Esophagus muscularis mucosa (tissue), 4 donors: ENCODE data around the gene ROBO1. TPM values are rescaled to one million over a fixed set of nuclear protein-coding genes. Genes with fewer than 3 reads are reported as not detected.

ENCODE experiments used
- DNase-seq: peaks from one replicate; pipeline ENCODE4 v3.0.0-alpha.2; 2017; ENCODE audit errors: extremely low spot score
- H3K27ac ChIP-seq, 4 donors: fragments of 200-600 bp; sonication (generic); replicated peaks in 1 of 4; 1 replicate in 3 of 4; 2 replicates in 1 of 4; pipeline ENCODE4 v1.5.1; 2016 to 2019; ENCODE audit warnings: mild to moderate bottlenecking in 1 of 4
- H3K27me3 ChIP-seq, 4 donors: fragments of 200-600 bp; sonication (generic); one replicate each; pipeline versions ENCODE4 v1.5.1 to v1.6.0; 2016 to 2019
- H3K36me3 ChIP-seq, 4 donors: fragments of 200-600 bp; sonication (generic); one replicate each; pipeline ENCODE4 v1.5.1; 2016 to 2019
- H3K4me1 ChIP-seq, 4 donors: fragments of 200-600 bp; sonication (generic); one replicate each; pipeline ENCODE4 v1.5.1; 2016 to 2019
- H3K4me3 ChIP-seq, 4 donors: fragments of 200-600 bp; sonication (generic); 1 replicate in 2 of 4; 2 replicates in 2 of 4; pipeline ENCODE4 v1.5.1; 2016 to 2019; ENCODE audit warnings: mild to moderate bottlenecking in 4 of 4, moderate library complexity in 1 of 4
- H3K9me3 ChIP-seq, 4 donors: fragments of 200-600 bp; sonication (generic); 1 replicate in 3 of 4; 2 replicates in 1 of 4; pipeline ENCODE4 v1.5.1; 2016 to 2019
- EP300 ChIP-seq: sonication (generic); formaldehyde crosslinking; IDR thresholded peaks from one replicate; pipeline ENCODE4 v1.6.1; 2017; ENCODE audit warnings: antibody characterized with exemption
- POLR2A ChIP-seq: fragments of 450-650 bp; IDR thresholded peaks from one replicate; pipeline ENCODE4 v1.6.1; 2017; ENCODE audit warnings: antibody characterized with exemption, moderate library complexity, mild to moderate bottlenecking, low read depth
- POLR2AphosphoS5 ChIP-seq, 2 donors: sonication (generic); formaldehyde crosslinking; IDR thresholded peaks; one replicate each; pipeline ENCODE4 v1.6.1; 2017; ENCODE audit warnings: antibody characterized with exemption in 2 of 2
- WGBS: methylation state at CpG from one replicate; pipeline ENCODE4 v1.1.5; 2018; 5-methylcytosine and 5-hydroxymethylcytosine counted together
- intact Hi-C: fragments of 100-400 bp; cut with DNase I; formaldehyde crosslinking; loops from one replicate; pipeline ENCODE4 v1.15.1; 2023
- total RNA-seq, 4 donors: library from RNA; depleted of rRNA; stranded (reverse); fragments of >200 nt; gene quantifications; one replicate each; pipeline versions ENCODE4 v1.1.0 to v1.2.1, GENCODE V29; 2016
- TF ChIP-seq, protein P1 (sequence below), 3 experiments: fragments of 200-600 bp in 2 of 3; fragments of 450-650 bp in 1 of 3; sonication (generic) in 2 of 3; IDR thresholded peaks; one replicate each; pipeline ENCODE4 v1.5.1; 2017 to 2019; ENCODE audit warnings: antibody characterized with exemption in 3 of 3, mild to moderate bottlenecking in 2 of 3, moderate library complexity in 1 of 3

ROBO1 gene
- total RNA-seq, 4 donors from 2014 or later, result 9.6 to 14.2 (median 12.6) TPM

DNA sequence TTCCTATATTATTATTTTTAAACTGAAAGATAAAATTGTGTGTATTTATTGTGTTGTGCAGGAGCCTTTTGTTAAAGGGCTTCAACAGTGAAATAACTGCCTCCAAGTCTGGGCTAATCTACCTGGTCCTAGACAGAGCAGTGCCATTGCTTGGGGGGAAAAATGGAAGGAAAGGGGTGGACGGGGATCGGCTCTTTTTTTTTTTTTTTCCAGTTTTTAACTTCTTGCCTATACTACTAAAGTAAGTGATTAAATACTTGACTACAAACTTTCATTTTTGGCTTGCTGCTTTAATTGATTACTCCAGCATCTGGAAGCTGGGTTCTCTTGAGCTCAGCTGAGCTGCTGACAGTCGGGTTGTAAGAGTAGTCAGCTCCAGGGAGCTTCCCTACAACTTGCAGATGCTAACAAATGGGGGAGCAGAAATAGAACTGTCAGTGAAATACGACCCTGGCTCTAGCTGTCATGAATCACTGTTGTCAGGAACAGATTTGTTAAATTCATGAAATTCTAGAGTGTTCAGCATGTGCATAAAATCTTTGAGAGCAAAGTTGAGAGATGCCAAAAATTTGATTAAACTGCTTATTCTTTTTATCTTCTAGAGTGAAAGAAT, 276.7 kb downstream of the ROBO1 start:
- TF ChIP-seq EP300, result no peak
- TF ChIP-seq, protein P1, sequence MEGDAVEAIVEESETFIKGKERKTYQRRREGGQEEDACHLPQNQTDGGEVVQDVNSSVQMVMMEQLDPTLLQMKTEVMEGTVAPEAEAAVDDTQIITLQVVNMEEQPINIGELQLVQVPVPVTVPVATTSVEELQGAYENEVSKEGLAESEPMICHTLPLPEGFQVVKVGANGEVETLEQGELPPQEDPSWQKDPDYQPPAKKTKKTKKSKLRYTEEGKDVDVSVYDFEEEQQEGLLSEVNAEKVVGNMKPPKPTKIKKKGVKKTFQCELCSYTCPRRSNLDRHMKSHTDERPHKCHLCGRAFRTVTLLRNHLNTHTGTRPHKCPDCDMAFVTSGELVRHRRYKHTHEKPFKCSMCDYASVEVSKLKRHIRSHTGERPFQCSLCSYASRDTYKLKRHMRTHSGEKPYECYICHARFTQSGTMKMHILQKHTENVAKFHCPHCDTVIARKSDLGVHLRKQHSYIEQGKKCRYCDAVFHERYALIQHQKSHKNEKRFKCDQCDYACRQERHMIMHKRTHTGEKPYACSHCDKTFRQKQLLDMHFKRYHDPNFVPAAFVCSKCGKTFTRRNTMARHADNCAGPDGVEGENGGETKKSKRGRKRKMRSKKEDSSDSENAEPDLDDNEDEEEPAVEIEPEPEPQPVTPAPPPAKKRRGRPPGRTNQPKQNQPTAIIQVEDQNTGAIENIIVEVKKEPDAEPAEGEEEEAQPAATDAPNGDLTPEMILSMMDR (IDR thresholded peaks at IDR 0.05), result no peak
- TF ChIP-seq POLR2A, result no peak
- TF ChIP-seq POLR2AphosphoS5 (IDR thresholded peaks at IDR 0.05), result no peak
- 43% methylated on average over 4 of the region's 4 CpGs for WGBS
- Histone ChIP-seq H3K4me3 (no peak overlapping the region), H3K27me3 (no peaks in the 10 kb centered on the region), H3K27ac (no peak overlapping the region), H3K4me1 (peaks cover 5 to 16% (median 14%) of the 10 kb centered on the region in 4 donors), H3K9me3 (no peaks in the 10 kb centered on the region), H3K36me3 (no peaks in the 10 kb centered on the region)
- no peak for DNase-seq
- intact Hi-C loops, result no loop called here

DNA sequence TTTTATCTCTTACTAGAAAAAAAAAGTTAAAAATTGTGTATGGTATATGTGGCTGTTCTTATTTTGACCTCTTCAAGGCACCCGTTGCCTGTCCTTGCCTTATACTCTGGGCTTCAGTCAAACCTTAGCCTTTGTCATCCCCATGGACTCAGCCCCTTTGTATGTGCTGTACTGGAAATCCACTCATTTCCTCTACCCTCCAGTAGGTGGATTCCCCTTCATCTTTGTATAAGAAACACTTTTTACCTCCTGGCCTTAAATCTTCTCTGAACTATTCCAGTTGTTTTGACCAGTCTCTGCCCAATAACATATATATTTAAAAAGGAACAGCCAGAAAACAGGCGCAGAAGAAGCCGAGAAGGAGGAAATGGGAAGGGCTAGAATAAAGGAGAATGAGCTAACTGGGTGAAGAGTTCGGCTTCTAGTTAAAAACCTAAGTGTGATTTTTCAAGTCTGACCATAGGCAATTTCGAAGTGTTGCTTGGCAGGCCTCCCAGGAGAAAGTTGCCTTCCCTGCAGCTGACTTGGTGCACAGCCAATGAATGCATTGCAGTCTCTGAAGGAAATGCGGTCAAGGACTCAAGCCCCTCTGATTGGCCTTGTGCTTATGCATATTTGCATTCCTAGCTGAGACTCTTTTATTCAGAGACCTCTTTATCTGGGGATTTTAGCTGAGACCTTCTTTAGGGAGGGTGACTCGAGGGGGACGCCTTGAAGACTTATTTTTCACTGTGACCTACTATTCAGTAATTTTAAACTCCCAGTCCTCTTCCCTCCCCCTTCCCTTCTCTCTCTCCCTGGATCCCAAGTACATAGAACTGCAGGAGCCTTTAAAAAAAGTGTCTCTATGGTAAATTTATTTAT, 277.4 kb downstream of the ROBO1 start:
- Histone ChIP-seq H3K27ac (no peak overlapping the region), H3K27me3 (no peaks in the 10 kb centered on the region), H3K36me3 (no peaks in the 10 kb centered on the region), H3K9me3 (no peaks in the 10 kb centered on the region), H3K4me3 (no peak overlapping the region), H3K4me1 (peaks cover 5 to 16% (median 14%) of the 10 kb centered on the region in 4 donors)
- WGBS, result 28% methylated on average over 8 of the region's 8 CpGs
- TF ChIP-seq POLR2AphosphoS5 (IDR thresholded peaks at IDR 0.05) (no peak), POLR2A (no peak), EP300 (no peak)
- TF ChIP-seq, protein P1 (IDR thresholded peaks at IDR 0.05), result no peak
- DNase-seq, result no peak
- intact Hi-C loops, result no loop called here

- Histone ChIP-seq H3K9me3 (no peaks in the 10 kb centered on the region), H3K36me3 (no peaks in the 10 kb centered on the region), H3K4me3 (no peak overlapping the region), H3K27me3 (no peaks in the 10 kb centered on the region), H3K27ac (no peak overlapping the region), H3K4me1 (peaks cover 5 to 16% (median 14%) of the 10 kb centered on the region in 4 donors)
- no peak for DNase-seq
- WGBS, result 92% methylated on average over 2 of the region's 2 CpGs
- TF ChIP-seq EP300 (no peak), POLR2AphosphoS5 (IDR thresholded peaks at IDR 0.05) (no peak)
- TF ChIP-seq, protein P1 (IDR thresholded peaks at IDR 0.05), result no peak
- intact Hi-C loops, result no loop called here
Measured at GRCh38 chr3:79488407-79488806, 279.4 kb downstream of the ROBO1 start.

DNA sequence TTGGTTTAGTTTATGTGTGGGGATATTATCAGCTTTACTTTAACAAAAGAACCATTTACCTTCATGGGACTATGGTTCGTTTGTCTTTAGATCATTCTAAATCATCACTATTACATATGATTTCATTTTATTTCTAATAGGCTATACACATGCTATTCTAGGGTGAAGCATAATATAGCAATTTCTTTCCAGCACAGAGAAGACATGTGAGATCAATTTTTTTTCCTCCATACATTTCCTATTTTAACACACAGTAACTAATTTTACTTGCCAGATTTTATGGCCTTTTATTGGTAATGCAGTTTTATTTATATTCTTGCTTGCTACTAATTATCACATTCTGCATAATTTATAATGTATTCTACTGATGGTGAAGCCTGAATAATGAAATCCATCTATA, 287.1 kb downstream of the ROBO1 start:
- no peak overlapping the region for H3K27ac ChIP-seq
- 77% methylated on average over 1 of the region's 1 CpG for WGBS
- no peaks in the 10 kb centered on the region for H3K27me3 ChIP-seq
- intact Hi-C loops, result no loop called here
- H3K36me3 ChIP-seq, result no peaks in the 10 kb centered on the region
- TF ChIP-seq, protein P1 (IDR thresholded peaks at IDR 0.05), result no peak
- no peak overlapping the region for H3K4me3 ChIP-seq
- H3K9me3 ChIP-seq, result no peaks in the 10 kb centered on the region
- no peaks in the 10 kb centered on the region for H3K4me1 ChIP-seq
- DNase-seq, result no peak
